HG03565 (cell line): ENCODE data around the gene ATRN.

ENCODE experiments used
- ATAC-seq: cut with Tn5 transposase; IDR thresholded peaks from one replicate; pipeline ENCODE4 v1.9.1; 2021; ENCODE audit warnings: mild to moderate bottlenecking, moderate library complexity; ENCODE audit not compliant: unreplicated experiment

The ATRN gene

DNA sequence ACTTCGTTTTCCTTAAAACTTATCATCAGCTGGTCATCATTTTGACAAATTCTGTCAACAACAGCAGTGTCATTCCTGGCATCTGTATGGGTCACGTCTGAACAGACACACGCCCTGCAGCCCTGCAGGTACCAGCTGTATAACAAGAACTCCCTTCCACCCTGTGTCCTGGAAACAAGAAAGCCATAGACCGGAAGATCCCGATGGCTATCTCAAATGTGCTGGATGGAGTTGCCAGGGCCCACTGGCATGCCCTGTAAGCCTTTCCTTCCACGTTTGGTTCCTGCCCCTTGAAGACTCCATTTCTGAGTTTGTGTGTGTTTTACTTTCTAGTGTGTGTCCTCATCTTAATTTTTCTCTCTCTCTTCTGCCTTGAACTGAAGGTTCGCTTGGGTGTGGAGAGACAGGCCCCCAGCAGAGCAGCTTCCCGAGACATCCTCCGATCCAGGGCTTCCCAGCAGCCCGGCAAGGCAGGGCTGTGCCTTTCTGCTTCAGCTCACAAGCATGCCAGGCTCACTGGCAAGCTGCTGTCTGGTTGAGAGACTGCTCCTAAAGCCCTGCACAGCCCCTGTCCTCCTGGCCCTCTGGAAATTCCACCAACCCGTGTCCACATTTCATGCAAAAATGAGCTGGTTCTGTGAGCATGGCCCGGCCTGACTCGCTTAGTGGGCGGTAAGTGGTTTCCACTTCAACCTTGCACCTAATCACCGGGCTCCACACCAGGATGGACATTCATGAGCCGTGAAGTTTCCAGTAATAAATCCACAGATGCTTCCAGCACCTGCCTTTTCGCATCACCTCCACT is 183.7 kb downstream of the ATRN start:
- ATAC-seq, result no peak

GRCh38 chr20:3655131-3655405 is 184.2 kb downstream of the ATRN start:
- ATAC-seq, result no peak

DNA sequence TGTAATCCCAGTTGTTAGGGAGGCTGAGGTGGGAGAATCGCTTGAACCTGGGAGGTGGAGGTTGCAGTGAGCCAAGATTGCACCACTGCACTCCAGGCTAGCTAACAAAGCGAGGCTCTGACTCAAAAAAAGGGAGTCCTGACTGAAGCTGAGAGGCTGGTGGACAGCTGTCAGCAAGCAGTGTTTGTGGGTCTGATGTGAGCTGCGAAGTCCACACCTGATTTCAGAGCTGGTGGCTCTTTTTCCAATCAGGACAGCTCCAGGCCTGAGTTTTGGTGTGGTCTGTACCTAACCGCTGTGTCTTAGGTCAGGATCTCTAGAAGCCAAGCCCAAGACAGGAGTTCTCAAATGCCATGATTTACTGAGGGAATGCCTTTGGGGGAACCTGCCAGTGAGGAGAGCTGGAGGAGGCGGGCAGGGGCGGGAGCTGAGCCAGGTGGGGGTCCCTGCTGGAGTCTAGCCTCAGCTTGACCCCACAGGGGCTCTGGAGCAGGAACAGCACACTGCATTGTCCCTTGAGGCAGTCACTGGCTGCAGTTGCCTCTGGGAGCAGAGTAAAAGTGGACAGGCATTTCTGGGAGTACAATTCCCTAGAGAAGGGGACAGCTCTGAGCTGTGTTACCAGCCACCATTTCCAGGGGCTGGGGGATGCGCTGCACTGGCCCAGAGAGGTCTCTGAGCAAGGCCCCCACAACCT is 187.3 kb downstream of the ATRN start:
- ATAC-seq, result no peak

- peak; percentile 94 for ATAC-seq
Measured at GRCh38 chr20:3658716-3659491, 188.1 kb downstream of the ATRN start.

- ATAC-seq, result no peak
Measured at GRCh38 chr20:3659492-3660261, 188.9 kb downstream of the ATRN start.

GRCh38 chr20:3660262-3661059 is 189.6 kb downstream of the ATRN start:
- no peak for ATAC-seq

DNA sequence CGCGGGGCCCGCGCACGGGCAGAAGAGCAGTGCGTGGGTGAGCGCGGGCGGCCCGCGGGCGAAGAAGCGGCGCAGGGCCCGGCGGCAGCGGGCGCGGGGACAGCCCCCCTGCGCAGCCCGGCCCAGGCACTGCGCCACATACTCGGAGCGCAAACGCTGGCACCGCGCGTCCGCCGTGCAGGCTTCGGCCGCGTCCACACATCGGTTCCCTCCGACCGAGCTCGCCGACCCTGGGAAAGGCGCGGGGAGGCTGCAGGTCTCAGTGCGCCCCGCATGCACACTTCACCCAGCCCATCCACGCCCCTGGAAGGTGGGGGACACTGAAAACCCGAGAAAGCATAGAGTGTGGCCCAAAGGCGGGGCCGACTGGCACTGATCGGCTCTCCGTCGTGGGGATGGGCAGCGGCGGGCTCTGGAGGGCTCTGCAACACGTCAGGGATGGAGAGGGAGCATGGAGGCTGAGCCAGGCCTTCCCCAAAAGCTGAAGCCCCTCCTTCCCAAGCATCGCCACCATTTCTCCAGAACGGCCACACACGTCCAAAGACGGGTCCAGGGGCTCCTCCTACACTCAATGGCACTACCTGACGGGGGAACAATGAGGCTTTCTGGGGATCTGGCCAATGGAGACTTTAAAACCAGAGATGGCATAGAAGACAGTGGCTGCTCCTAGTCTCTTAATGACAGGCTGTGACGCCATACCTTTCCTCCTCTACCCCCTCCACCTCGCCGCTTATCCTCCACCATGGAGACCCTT is 190.4 kb downstream of the ATRN start:
- no peak for ATAC-seq

DNA sequence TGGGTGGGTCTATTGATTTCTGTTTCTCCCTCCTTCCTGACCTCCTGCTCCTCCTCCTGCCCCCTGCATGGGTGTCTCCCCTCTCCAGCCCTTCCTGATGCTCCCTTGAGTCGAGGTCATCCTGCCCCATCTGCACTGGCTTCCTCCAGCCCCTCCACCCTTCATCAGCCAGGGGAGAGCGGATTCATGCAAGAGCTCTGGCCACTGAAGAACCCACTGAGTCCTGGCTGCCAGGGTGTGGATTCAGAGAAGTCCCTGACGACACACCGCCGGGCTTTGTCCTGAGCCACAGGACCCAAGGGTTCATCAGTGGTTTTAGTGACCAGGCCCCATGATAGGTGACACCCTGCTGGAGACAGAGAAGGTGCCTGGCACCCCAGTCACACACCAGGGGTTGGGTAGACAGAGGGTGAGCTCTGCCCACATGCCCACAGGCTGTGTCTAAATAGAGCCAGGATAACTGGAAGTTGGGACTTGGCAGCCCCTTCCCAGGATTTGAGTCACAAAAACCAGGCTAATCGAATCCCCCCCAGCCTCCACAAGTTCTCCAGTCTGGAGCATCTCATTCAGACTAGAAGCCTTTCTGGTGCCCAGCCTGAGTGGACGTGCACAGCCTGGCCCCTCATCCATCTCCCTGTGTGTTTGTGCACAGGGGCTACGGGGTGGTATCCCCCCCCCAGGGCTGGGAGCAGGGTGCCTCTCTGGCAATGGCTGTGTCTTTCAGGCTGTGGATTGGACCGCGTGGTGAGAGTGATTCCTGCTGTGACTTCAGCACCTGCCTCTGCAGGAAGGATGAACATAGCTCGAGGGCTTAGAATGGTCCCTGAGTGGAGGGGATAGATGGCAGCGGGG is 191.2 kb downstream of the ATRN start:
- no peak for ATAC-seq

- ATAC-seq, result no peak
Measured at GRCh38 chr20:3663031-3663701, 192.3 kb downstream of the ATRN start, which contains the start of gene GFRA4. GFRA4 (minus strand) TSS chr20:3663399; CDS start chr20:3663399, 0 bp downstream.

DNA sequence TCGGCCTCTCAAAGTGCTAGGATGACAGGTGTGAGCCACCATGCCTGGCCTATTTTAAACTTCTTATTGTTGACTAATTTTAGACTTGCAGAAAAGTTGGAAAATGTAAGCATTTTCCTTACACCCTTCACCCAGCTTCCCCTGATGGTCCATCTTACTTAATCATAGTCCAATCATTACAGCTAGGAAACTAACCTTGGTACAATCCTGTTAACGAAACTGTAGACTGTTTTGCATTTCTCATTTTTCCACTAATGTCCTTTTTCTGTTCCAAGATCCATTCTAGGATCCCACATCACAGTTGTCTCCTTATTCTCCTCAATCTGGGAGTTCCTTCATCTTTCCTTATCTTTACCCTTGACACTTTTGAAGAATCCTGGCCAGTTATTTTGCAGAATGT is 193.0 kb downstream of the ATRN start:
- no peak for ATAC-seq

DNA sequence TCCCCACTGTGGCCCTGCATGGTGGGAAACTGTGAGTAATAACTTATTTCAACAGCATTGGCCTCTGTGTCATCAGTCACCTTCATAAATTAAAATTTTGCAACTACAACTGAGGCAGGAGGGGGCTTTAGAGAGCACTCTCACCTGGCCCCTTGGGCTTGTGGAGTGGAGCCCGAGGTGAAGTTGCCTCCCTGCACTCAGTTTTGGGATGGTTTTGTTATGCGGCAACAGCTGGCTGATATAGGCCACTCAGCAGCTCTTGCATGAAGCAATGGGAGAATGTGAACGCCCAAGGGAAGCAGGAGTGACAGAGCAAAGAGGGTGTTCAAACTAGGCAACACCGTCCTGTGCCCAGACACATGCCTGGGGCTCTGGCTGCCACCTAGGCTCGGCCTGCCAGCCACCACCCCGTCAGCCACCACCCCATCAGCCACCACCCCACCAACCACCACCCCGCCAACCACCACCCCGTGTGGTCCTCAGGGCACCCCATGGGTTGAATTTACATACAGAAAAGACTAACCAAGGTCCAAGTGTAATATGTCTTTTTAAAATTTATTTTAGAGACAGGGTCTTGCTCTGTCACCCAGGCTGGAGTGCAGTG is 196.7 kb downstream of the ATRN start:
- no peak for ATAC-seq

DNA sequence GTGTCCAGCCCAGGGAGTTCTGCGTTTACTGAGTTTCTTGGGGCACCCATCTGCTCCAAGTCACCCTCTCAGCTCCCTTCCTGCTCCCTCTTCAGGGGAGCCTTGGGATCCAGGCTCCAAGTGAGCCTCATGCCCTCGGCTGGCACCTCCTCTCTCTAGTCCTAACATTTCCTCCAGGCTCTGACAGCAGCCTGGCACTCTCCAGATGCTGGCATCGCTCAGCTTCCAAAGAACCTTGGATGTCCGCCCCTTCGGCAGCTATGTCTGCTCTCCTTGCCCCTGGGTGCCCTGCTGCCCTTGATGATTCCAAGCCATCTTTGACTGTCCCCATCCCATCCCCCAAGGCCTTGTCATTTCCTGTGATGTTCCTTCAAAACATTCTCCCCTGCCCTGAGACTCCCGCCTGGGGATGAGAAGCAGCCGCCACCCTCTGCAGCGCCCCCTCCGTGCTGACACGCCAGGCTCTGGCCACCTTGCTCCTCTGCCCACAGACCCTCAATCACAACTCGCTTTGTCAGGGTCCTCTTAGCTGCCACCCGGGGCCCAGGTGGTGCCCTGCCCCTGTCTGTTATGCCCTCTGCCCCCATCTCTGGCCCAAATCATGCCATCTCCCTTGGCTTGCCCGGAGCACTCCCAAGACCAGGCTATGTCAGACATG is 199.0 kb downstream of the ATRN start:
- no peak for ATAC-seq

DNA sequence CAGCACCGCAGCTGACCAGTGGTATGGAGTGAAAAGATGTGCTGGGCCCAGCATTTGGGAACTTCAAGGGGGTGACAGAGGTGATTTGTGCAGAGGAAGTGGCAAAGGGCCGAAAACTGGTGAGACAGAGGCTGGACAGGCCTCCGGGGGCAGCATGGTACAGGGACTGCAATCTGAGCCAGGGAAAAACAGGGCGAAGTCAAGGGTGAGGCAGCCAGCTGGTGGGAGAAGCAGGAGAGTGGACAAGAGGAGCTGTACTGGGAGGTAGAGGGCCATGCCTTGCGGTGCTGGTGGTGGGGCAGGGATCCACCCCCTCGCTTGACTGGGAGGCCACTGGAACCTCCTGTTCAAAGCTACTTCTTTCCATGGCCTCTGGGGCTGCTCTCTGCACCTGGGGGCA is 199.7 kb downstream of the ATRN start:
- no peak for ATAC-seq

- no peak for ATAC-seq
Measured at GRCh38 chr20:3670945-3671344, 200.1 kb downstream of the ATRN start.

DNA sequence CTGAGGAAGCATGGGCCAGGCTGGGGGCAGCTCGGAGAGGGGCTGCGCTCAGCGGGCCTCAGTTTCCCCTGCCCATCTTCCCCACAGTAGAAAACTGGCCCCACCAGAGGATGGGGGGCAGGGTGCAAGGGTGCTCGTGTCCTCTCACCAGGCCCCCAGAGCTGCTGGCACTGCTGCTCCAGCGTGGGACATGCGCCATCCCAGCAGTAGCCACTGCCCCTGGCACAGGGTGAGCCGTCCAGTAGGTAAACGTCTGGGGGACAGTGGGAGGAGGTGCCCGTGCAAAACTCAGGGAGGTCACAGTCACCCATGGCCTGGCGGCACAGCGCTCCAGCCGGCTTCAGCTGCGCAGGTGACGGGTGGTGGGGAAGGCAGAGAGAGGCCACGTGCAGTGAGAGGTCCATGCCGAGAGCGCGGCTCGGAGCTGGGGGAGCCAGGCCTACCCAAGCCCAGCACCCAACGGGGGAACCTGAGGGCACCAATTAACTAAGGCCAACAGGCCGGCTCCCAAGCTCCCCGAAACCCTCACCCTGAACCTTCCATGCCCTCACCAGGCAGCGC is 201.2 kb downstream of the ATRN start:
- ATAC-seq, result no peak

DNA sequence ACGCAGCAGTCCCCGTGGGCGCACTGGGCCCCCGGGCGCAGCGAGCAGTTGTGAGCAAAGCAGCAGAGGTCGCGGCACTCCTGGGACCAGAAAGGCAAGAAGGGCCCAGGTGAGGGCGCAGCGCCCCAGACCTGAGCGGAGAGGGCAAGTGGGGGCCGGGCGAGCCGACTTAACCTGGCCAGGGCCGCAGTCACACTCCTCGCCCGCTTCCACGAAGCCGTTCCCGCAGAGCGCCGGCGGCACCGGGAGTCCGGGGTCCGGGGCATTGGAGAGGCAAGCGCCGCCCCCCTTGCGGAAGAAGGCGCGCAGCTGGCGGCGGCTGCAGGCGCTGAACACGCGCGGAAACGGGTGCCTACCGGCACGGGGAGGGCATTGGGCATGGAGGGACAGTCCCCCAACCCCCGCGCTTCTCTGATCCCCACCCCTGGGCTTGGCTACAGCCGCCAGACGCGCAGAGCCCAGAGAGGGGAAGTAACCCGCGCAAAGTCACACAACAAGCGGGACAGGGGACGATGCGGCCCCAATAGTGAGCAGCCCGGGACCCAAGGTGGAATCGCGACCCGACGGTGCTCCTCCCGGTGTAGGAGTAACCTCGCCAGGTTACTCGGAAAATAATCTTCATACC is 201.8 kb downstream of the ATRN start:
- ATAC-seq, result no peak
